NAMALWA (cell line): Measurements from ENCODE around the gene DLL4.

ENCODE experiments used
- DNase-seq: peaks from one replicate; pipeline ENCODE4 v3.0.0-alpha.2; 2015; ENCODE audit warnings: low spot score

DLL4 gene

DNA sequence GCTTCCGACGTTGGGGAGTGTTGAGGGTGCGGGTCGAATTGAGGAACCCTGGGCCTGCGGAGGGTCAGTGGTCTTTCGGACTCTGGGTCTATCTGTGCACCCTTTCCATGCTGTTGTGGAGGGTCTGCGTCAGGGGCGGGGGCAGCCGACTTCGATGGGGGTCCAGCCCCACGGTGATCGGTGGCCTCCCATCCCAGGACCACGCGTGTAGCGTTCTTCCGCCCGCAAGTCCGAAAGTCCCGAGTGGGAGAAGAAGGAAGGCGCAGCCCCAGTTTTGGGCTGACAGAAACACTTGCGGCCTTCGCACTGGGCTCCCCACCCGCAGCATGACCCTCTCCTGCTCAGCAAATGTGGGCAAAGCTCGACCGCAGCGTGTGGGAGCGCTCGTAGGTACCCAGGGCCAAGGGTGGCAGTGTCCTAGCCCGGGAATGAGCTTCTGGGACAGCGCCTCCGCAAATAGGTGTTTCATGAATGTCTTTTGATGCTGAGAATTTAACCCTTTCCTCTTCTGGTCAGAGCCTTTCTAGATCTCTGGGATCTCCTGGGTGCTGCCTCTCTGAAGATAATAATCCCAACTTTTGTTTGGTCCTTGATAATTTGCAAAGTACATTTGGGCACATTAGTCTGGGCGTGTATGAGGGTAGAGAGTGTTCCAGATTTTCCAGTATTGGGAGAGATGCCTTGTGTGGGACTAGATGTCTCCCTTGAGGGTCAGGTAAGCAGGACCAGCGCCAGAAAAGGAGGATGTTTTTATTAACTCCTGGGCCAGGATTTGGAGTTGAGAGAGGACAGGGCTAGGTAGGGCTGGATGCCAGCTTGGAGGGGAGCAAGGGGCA lies 2.3 kb upstream of the DLL4 start:
- no peak for DNase-seq

- DNase-seq = no peak
Measured at GRCh38 chr15:40927495-40927872, 1.7 kb upstream of the DLL4 start.

- peak; percentile 58 for DNase-seq
Measured at GRCh38 chr15:40927873-40928806, 1.0 kb upstream of the DLL4 start.

- no peak for DNase-seq
Measured at GRCh38 chr15:40929660-40930429, 705 bp downstream of the DLL4 start.

DNA sequence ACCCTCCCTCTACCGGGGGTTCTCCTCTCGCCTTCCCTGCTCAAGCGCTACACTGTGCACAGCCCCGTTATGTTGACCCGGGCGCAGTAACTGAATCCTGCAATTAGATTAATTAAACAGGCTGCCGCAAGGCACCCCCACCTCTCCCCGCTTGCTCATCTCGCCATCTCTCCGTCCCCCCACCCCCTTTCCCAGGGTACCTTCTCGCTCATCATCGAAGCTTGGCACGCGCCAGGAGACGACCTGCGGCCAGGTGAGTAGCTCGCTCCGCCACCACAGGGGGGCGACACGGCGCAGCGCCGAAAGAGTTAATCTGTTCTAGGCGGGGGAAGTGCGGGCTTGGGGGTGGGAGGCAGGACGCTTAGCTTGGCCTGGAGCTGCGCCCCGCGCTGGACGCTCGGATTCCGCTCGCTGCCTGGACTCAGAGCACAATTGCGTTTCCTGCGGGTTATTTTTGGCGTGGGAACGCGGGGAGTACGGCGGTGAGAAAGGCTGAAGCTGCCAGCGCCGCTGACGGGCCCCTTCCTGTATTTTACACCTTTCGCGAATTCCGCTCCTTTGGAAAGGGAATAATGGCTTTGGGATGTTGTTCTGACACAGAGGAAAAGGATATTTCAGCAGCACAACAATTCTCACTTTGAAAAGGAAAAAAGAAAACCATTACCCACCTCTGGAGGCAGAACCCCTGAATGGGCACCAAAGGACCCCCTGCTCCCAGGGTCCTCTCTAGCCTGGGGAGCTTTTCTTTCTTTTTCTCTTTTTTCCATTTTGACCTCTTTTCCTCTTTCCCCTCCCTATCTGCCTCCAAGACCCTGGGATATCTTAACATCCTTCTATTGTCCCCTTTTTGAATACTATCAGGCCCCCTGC lies 1.5 kb downstream of the DLL4 start:
- peak; percentile 37 for DNase-seq

GRCh38 chr15:40931300-40932142 lies 2.4 kb downstream of the DLL4 start:
- no peak for DNase-seq

DNA sequence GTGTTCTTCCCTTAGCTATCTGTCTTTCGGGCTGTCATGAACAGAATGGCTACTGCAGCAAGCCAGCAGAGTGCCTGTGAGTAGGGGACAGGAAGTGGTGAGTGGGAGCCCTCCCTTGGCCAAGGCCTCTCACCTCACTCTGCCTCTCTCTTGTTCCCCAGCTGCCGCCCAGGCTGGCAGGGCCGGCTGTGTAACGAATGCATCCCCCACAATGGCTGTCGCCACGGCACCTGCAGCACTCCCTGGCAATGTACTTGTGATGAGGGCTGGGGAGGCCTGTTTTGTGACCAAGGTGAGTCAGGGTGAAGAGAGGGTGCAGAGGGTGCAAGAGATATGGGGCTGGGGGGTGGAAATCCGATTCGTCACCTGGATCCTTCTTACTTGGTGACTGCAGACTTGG lies 3.0 kb downstream of the DLL4 start:
- peak; percentile 37 for DNase-seq

DNA sequence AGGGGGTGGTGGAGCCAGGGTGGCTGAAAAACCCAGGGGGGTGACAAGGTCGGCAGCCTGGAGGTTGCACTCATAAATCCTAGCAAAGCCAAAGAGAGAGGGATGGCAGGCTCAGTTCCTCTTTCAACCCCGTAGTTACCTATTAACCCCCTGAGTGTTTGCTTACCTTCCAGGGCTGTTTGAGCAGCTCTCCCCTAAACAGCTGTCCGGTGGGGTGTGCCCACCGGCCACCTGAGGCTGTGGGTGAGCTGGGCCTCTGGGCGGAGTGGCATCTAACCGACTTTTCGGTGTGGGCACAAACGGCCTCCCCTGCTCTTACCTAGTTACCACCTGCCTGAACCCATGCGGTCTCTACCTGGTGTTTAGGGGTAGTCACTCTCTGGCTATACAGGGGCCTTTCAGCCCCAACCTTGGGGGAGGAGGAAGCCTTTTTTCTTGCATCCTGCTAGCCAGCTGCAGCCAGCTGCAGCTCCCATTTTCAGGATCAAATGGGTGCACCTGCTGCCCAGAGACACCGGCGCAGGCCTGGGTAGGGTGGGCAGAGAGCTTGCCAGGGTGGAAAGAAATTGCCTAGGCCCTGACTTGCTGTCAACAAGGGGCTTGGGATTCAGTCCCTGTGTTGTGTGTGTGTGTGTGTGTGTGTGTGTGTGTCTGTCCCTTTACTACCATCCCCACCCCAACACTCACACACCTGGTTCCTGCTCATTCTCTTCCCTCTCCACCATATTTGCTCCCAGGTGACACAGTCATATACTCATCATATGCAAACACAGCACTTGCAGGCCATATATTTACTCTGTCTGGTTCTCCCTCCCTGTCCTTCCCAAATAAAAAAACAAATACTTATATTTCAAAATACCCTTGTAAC lies 3.7 kb downstream of the DLL4 start:
- DNase-seq = no peak

DNA sequence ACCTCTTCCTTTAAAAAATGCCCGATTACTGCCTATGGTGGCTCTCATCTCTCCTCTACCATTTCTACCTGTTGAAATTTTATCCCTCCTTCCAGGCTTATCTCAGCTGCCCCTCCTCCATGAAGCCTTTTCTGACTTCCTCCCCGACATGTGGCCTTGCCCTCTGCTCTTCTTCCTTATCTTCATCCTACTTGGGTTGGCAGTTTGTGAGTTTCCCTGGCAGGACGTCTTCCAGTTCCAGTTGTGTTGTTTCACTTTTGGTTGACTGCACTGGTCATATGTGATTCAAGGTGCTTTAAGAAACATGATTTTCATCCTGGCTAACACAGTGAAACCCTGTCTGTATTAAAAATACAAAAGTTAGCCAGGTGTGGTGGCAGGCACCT lies 4.4 kb downstream of the DLL4 start:
- no peak for DNase-seq

DNA sequence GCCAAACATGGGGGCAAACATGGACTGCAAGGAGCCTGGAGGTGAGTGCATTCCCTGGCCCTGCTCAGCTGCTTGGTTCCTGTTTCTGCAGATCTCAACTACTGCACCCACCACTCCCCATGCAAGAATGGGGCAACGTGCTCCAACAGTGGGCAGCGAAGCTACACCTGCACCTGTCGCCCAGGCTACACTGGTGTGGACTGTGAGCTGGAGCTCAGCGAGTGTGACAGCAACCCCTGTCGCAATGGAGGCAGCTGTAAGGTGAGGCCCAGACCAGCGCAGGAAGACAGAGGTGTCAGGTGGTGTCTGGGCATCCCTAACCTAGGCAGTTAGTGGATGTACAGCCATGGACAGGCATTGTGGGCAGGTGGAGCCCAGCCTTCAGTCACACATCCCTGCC lies 5.3 kb downstream of the DLL4 start:
- DNase-seq = no peak

GRCh38 chr15:40936234-40936708 lies 7.1 kb downstream of the DLL4 start:
- DNase-seq = no peak

GRCh38 chr15:40936709-40937666 lies 7.8 kb downstream of the DLL4 start:
- DNase-seq = peak; percentile 75

GRCh38 chr15:40937762-40938535 lies 8.8 kb downstream of the DLL4 start:
- peak; percentile 38 for DNase-seq

GRCh38 chr15:40938536-40938870 lies 9.4 kb downstream of the DLL4 start:
- DNase-seq = no peak

DNA sequence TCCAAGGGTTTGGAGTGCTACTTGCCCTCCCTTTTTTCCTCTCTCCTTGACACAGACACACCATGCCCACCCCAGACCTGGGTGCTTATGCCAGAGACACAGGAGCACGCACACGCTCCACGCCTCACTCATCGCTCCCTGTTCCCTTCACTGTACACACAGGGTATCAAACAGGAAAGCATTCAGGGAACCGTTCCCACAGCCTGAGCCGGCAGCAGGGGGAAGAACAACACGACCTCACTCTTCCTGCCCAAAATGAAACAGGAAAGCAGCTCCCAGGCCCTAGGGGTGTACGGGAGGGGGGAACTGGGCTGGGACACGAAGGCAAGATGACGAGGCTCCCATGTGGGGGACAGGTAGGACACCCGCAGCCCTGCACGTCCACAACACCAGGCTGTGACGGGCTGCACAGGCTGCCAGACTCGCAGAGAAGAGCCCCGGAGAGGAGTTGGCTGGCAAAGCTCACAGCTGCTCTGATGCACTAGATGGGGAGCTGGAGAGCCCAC lies 11.2 kb downstream of the DLL4 start:
- DNase-seq = peak; percentile 25

- no peak for DNase-seq
Measured at GRCh38 chr15:40941068-40941527, 12.0 kb downstream of the DLL4 start.
